Duodenal mucosa (tissue), 2 donors: Measurements from ENCODE around the gene BPIFA2.
"Not testable (repeated sequence)": the region's sequence is repeated elsewhere in the genome, so short reads cannot be mapped to it uniquely, and the experiment has no call there.

Experiments
- H3K27ac ChIP-seq: one replicate; pipeline ENCODE4 v1.7.0; 2013; ENCODE audit warnings: low read depth, low read length
- H3K27me3 ChIP-seq, 2 donors: one replicate each; pipeline ENCODE4 v1.7.0; 2013; ENCODE audit warnings: low read length in 2 of 2, control low read depth in 1 of 2; ENCODE audit not compliant: insufficient read depth in 2 of 2, control insufficient read depth in 1 of 2
- H3K36me3 ChIP-seq, 2 donors: one replicate each; pipeline ENCODE4 v1.7.0; 2013; ENCODE audit warnings: low read length in 2 of 2, control low read depth in 1 of 2; ENCODE audit not compliant: insufficient read depth in 2 of 2, control insufficient read depth in 1 of 2
- H3K4me1 ChIP-seq, 2 donors: one replicate each; pipeline ENCODE4 v1.7.0; 2013; ENCODE audit warnings: low read length in 2 of 2, control low read depth in 1 of 2; ENCODE audit not compliant: insufficient read depth in 2 of 2, control insufficient read depth in 1 of 2
- H3K4me3 ChIP-seq, 2 donors: one replicate each; pipeline ENCODE4 v1.7.0; 2013; ENCODE audit warnings: low read length in 2 of 2, low read depth in 1 of 2
- H3K9ac ChIP-seq, 2 donors: one replicate each; pipeline ENCODE4 v1.7.0; 2013; ENCODE audit warnings: low read length in 2 of 2, low read depth in 1 of 2
- H3K9me3 ChIP-seq, 2 donors: one replicate each; pipeline ENCODE4 v1.7.0; 2013; ENCODE audit warnings: low read length in 2 of 2, control low read depth in 1 of 2; ENCODE audit not compliant: control insufficient read depth in 1 of 2

Gene BPIFA2, protein sequence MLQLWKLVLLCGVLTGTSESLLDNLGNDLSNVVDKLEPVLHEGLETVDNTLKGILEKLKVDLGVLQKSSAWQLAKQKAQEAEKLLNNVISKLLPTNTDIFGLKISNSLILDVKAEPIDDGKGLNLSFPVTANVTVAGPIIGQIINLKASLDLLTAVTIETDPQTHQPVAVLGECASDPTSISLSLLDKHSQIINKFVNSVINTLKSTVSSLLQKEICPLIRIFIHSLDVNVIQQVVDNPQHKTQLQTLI

GRCh38 chr20:33167859-33168258, at the start of gene BPIFA2:
Gene BPIFA2, plus strand, starts transcription at chr20:33168159. Its CDS starts 987 bp downstream, at chr20:33169146.
- H3K27ac ChIP-seq: no peak within 1 kb of the TSS
- peaks cover 7% of the 10 kb centered on the region in 2 donors for H3K9me3 ChIP-seq
- H3K27me3 ChIP-seq: no peaks in the 10 kb centered on the region
- H3K36me3 ChIP-seq: no peaks in the 10 kb centered on the region
- H3K4me1 ChIP-seq: no peaks in the 10 kb centered on the region
- no peak within 1 kb of the TSS for H3K9ac ChIP-seq
- no peak within 1 kb of the TSS for H3K4me3 ChIP-seq

GRCh38 chr20:33119725-33120720, 47.9 kb upstream of the BPIFA2 start:
- no peaks in the 10 kb centered on the region for H3K27me3 ChIP-seq
- no peak overlapping the region for H3K9ac ChIP-seq
- H3K36me3 ChIP-seq: no peaks in the 10 kb centered on the region
- H3K27ac ChIP-seq: no peak overlapping the region
- no peak overlapping the region for H3K4me3 ChIP-seq
- peaks cover 0 to 4% of the 10 kb centered on the region in 2 donors for H3K9me3 ChIP-seq
- H3K4me1 ChIP-seq: no peaks in the 10 kb centered on the region

GRCh38 chr20:33120934-33121333, 47.0 kb upstream of the BPIFA2 start:
- Histone ChIP-seq H3K27ac (no peak overlapping the region), H3K27me3 (no peaks in the 10 kb centered on the region), H3K36me3 (no peaks in the 10 kb centered on the region), H3K9ac (no peak overlapping the region), H3K4me3 (no peak overlapping the region), H3K4me1 (no peaks in the 10 kb centered on the region), H3K9me3 (peaks cover 0 to 4% of the 10 kb centered on the region in 2 donors)

- not testable (repeated sequence) for H3K27ac ChIP-seq, H3K4me3 ChIP-seq, H3K9me3 ChIP-seq, H3K9ac ChIP-seq, H3K4me1 ChIP-seq, H3K36me3 ChIP-seq, H3K27me3 ChIP-seq
Observed at GRCh38 chr20:33122297-33122696, 45.7 kb upstream of the BPIFA2 start.

DNA sequence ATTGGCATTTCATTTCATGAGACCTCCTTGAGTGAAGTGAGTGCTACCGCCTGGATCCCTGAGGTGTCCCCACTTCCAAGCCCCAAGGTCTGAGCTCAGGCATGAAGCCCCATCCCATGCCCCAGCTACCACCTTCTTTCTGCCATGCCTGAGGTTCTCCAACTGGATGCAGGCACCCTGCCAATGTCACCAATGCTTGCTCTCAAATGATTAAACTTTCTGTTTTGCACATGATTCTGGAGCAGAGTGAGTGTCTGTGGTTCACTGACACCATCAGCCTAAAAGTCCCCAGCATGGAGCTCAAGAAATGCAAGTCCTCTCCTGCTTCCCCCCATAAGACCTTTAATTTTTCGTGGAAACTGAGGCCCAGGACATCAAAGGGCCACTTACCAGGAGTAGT, 43.7 kb upstream of the BPIFA2 start:
- Histone ChIP-seq H3K4me3 (no peak overlapping the region), H3K27ac (no peak overlapping the region), H3K9me3 (peaks cover 0 to 4% of the 10 kb centered on the region in 2 donors), H3K9ac (no peak overlapping the region), H3K27me3 (no peaks in the 10 kb centered on the region), H3K36me3 (no peaks in the 10 kb centered on the region), H3K4me1 (no peaks in the 10 kb centered on the region)

DNA sequence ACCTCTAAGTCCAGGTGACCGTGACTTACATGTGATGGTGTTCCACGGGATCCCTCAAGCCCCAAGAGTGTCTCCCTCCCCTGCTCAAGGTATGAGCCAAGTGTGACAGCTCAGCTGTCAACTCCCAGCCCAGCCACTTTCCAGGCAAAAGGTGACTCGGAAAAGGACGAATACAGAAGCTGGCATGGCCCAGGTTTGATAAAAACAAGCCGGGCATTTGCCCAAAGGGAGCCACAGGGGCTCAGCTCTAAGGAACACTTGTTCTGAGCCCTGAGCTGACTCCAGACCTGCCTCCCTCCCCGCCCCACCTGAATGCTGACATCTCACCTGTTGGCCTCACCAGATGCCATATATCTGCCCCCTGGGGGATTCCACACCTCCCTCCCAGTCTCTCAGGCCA, 43.0 kb upstream of the BPIFA2 start:
- H3K4me1 ChIP-seq: no peaks in the 10 kb centered on the region
- H3K9me3 ChIP-seq: peaks cover 0 to 4% of the 10 kb centered on the region in 2 donors
- H3K27me3 ChIP-seq: no peaks in the 10 kb centered on the region
- no peak overlapping the region for H3K9ac ChIP-seq
- H3K4me3 ChIP-seq: no peak overlapping the region
- no peak overlapping the region for H3K27ac ChIP-seq
- no peaks in the 10 kb centered on the region for H3K36me3 ChIP-seq

DNA sequence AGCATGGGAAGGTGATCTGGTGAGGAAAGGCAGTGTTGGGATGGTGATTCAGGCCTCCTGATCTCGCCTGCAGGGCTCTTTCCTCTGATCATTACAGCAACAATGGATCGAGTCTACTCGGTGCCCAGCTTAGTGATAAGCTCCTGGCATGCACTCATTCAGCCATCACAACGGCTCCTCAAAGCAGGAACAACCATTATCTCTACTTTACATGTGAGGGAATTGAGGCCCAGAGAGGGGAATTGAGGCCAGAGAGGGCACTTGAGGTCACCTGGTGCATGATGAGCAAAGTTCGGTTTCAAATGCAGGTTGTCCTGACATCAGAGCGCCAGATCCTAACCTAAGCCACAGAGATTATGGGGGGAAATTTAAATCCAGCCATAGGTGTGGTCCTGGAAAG, 42.0 kb upstream of the BPIFA2 start:
- no peaks in the 10 kb centered on the region for H3K9me3 ChIP-seq
- no peak overlapping the region for H3K27ac ChIP-seq
- H3K27me3 ChIP-seq: no peaks in the 10 kb centered on the region
- H3K4me1 ChIP-seq: no peaks in the 10 kb centered on the region
- H3K9ac ChIP-seq: no peak overlapping the region
- H3K36me3 ChIP-seq: no peaks in the 10 kb centered on the region
- no peak overlapping the region for H3K4me3 ChIP-seq

GRCh38 chr20:33127422-33128097, 40.4 kb upstream of the BPIFA2 start:
- H3K36me3 ChIP-seq: no peaks in the 10 kb centered on the region
- no peaks in the 10 kb centered on the region for H3K9me3 ChIP-seq
- no peaks in the 10 kb centered on the region for H3K4me1 ChIP-seq
- no peak overlapping the region for H3K4me3 ChIP-seq
- H3K27ac ChIP-seq: no peak overlapping the region
- no peaks in the 10 kb centered on the region for H3K27me3 ChIP-seq
- no peak overlapping the region for H3K9ac ChIP-seq

DNA sequence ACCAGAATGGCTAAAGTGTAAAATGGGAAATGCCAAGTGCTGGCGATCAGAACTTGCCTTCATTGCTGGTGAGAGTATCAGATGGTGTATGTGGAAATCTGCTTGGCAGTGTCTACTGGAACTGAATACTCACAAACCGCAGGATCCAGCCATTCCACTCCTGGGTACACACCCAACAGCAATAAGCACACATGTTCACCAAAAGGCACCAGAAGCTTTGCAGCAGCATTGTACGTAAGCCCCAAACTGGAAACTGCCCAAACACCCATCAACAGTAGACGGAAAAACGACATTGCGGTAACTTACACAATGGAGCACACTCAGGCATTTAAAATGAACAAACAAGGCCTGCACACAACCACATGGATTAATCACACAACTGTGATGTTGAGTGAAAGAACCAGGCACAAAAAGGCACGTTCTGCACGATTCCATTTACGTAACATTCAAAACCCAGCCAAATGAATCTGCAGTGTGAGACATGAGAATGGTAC, 37.3 kb upstream of the BPIFA2 start:
- Histone ChIP-seq H3K4me1 (no peaks in the 10 kb centered on the region), H3K9ac (no peak overlapping the region), H3K27me3 (no peaks in the 10 kb centered on the region), H3K4me3 (no peak overlapping the region), H3K27ac (no peak overlapping the region), H3K9me3 (no peaks in the 10 kb centered on the region), H3K36me3 (no peaks in the 10 kb centered on the region)
